NCI-H1105 (cell line): ENCODE measurements around the gene AK5.

Experiments
- DNase-seq: peaks from one replicate; lab custom pipeline; 2025; lab: John Stamatoyannopoulos, UW

AK5 gene

DNA sequence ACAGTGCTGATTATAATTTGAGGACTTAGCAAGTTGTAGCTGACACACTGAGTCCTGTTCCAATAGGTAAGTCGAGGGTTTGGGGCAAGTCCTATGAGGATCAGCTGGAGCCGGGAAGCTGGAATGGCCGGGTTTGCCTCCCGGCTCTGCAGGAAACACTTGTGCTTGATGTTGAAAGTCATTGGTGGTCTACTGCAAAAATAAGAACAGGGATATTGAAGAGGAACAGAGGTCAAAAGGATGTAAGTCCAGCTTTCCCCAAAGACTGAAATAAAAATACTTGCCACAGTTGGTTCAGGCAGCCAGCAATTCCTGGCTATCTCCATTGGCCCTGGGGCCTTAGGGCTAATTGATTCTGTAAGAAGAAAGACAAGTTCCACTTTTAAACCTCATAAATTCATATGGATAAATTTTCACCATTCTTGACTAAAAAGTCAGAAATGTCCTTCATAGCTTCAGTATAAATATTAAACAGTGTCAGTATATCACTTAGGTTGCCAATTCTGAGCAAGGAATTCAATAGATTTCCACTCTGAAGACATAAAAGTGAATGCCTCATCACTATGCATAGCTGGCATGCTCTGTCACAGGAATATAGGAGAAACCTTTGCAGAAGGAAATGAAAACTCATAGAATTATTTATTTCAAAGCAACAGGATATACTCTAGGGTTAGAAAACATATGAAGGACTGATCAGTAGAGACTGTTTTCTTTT is 165.2 kb downstream of the AK5 start:
- DNase-seq: no peak

DNA sequence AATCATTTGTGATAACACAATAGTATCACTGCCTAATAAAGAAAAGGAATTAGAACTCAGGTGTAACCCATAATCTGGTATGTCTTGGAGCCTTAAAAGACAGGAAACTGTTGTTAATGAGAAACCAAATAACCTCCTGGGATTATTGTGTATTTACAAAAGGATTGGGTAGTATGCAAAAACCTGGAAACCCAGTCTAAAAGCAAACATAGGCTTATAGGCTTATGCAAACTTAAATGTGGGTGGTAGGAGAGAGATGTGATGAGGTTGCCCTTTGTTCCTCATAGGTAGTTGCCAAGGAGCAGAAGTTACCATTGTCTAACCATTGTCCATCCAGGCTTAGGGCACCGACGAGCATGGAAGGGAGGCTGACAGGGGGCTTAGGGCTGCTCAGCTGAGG is 165.8 kb downstream of the AK5 start:
- no peak for DNase-seq

DNA sequence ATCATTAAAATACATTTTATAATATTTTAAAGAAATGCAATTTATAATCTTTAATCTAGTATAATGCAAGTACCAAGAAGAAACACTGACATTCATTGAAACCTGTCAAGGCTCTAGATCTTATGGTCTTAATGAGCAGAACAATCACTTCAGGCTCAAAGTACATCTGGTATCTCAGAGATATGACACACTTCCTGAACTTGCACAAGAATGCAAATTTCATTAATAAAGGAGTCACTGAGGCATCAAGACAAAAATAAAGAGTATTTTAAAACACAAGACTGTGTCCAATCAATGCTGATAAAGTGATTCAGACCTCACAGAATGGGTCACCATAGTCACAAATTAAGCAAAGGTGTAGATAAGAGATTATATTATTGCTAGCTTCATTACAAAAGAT is 178.1 kb downstream of the AK5 start:
- DNase-seq: no peak

DNA sequence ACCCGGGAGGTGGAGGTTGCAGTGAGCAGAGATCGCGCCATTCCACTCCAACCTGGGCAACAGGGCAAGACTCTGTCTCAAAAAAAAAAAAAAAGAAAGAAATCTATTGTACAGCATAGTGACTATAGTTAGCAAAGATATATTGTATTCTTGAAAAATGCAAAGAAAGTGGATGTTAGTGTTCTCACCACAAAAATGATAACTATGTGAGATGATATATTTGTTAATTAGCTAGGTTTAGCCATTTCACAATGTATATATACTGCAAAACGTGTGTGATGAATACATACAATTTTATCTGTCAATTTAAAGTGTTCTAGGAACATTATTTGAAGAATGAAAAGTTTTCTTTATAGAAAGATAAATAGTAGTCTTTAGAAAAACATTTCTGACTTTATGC is 179.9 kb downstream of the AK5 start:
- DNase-seq: no peak

- no peak for DNase-seq
Observed at GRCh38 chr1:77463216-77463615, 181.4 kb downstream of the AK5 start.

DNA sequence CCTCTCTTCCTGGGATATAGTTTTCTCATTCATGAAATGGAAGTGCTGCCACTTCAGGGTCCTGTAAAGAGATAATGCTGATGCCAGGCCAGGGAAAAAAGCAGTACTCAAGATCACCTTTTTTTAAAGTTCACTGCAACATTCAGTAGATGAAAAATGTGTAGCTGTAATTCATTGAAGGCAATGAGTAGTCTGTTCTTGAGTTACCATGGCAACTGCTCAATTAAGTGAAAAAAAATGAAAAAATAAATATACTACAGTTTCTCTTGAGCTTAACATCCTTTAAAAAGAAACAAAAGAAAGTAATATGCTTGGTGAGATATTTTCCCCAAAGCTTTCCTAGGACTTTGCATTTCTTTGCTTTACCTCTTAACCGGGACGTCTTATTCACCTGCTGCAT is 183.3 kb downstream of the AK5 start:
- no peak for DNase-seq

DNA sequence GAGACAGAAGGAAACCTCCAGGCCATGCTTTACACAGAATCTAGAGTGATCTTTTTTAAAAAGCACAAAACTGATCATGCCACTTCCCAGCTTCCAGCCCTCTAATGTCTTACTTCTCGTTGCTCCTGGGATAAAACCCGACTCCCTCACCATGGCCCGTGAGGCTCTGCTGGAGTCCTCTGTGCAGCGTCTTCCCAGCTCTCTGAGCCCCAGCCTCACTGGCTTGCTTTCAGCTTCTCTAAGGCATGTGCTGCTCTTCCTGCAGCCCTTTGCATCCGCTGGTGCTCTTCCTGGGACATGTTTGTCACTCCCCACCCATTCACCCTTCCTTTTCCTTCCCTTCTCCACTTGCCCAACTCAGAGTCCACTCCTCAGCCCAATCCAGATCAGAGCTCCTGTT is 184.1 kb downstream of the AK5 start:
- no peak for DNase-seq

DNA sequence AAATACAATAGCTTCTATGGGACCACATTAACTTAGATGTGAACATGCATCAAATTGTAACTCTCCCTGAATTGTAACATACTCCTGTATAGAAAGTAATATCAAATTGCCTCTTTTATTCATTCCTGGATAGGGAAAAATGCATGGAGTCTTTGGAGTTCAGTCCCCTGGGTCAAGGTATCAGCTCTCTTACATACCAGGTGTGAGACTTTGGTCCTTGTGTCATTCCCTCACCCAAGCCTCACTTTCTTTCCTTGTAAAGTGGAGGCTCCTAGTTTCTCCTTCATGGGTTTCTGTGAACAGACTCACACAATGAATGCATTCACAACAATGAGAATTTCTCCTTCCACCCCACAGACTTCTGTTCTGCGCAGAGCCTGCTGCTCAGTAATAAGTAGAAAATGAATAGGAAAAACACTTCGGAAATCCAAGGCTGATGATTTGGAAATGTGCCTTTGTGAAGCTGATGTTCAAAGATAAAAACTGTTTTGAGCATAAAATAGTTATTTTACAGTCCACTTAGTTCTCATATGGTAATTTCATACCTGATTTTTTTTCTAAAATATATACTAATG is 185.3 kb downstream of the AK5 start:
- DNase-seq: no peak

DNA sequence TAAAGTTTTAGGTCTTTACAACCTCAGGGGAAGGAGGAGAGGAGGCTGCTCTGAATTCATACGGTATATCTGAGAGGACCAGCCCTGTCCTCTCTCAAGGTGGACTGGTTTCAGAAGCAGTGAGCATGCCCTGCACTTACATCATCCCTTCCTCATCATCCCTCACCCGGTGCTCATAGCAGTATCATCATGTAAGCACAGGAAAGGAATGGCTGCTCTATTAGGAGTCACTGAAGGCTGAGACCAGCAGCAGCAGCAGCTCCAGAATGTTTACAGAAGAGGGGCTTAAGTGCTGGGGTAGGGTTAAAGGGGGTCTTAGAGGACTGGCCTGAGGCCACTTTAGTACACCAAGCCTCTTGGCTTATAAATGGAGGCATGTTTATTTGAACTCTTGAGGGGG is 185.9 kb downstream of the AK5 start:
- DNase-seq: no peak

DNA sequence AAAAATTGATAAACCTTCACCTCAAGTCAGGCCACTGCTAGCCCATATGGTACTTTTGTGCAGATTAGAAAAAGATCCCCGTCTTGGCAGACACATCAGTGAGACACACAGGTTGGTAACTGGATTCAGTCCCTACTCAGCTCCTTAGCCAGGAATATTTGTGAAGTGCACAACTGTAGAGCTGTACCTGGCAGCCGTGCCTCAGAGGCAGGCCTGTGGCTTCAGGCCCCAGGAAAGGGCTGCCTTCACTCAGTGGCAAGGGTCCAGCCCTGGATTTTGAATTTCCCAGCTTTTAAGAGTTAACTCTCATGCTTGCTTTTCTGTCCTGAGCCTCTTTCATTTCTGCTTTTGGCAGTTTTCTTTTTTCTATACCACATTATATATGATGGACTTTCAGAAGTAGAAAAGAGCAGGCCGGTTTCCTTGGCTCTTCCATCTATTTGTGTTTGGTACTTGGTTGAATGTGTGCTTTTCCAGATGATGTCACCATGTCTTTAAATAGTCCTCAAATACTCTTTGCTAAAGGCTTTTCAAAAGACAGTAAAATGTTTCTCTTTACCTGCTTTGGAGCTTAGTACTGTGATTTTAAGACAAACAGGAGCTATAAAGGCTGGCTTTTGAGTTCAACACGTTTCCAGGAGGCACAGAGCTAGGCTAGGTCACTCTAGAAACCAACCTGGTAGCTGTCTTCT is 186.6 kb downstream of the AK5 start:
- DNase-seq: no peak

DNA sequence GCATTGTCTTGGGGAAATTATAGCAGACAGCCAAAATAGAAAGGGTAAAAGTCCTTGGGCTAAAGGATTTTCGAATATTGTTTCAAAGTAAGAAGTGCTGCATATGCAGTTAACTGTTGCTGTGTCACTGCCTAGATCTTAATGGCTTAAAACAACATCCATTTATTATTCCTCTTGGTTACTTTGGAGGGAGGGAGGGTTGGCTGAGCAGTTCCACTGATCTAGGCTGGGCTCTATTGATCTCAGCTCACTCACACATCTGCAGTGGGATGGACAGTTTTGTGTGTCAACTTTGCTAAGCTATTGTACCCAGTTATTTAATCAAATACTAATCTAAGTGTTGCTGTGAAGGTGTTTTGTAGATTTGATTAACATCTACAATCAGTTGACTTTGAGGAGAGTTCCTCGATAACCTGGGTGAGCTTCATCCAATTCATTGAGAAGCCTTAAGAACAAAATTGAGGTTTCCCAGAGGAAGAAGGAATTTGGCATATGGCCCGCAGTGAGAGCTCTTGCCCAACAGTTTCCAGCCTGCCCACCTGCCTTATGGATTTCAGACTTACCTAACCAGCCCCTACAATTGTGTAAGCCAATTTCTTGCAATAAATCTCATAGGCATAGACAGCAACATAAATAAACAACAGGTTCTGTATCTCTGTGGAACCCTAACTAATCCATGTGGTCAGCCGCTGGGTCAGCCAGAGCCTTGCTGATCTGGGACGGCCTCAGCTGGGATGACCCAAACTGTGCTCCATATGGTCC is 187.3 kb downstream of the AK5 start:
- DNase-seq: no peak

- no peak for DNase-seq
Observed at GRCh38 chr1:77471691-77472090, 189.9 kb downstream of the AK5 start.

DNA sequence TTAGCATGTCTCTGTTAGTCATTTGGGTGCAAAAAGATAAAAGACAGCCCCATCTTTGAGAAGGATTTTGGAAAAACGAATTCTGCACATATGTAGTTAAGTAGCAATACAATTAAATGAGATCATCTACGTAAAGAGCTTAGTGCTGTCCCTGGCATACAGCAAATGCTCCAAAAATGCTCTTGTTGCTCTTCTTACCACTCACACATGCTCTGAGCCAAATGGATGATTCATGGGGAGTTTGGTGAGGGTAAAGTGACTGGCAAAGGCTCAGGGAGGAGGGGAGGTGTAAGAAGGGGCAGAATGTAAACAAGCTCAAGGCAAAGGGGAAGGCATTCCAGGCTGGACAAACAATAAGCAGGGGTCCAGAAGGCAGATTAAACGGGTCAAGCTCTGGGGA is 191.9 kb downstream of the AK5 start:
- DNase-seq: no peak

- no peak for DNase-seq
Observed at GRCh38 chr1:77475641-77476040, 193.8 kb downstream of the AK5 start.

DNA sequence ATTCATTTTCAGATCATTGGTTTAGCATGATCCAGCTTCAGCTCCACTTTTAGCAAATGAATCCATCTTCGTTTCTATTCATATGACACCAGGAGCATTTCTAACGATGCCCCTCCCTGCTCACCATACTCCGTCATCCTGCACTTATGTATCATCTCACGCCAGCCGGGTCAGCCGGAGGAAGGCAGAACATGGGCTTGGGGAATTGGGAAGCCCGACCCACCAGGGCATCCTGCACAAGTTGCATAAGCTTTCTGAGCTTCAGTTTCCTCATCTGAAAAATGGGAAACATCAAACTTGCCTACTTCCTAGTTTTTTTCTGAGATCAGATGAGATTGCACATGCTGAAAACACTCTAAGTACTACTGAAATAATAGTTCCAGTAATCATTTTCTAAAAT is 194.7 kb downstream of the AK5 start:
- no peak for DNase-seq

DNA sequence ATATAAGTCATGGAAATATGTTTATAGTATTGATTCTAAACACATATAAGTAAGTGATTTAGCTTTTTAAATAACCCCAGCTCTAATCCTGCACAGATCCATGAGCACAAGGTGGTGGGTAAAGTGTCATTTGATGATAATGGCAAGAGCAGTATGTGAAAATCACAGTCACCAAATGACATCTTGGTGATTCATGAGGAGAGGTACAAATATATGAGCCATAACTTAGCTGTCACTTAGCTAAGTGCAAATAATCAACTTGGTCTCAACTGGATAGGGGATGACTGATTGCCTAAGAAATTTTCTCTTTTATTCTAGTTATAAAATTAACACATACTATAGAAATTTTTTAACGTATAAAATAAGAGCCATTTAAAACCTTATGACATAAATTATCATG is 202.5 kb downstream of the AK5 start:
- DNase-seq: no peak

GRCh38 chr1:77484926-77485325 is 203.1 kb downstream of the AK5 start:
- DNase-seq: no peak

- DNase-seq: no peak
Observed at GRCh38 chr1:77487631-77488030, 205.8 kb downstream of the AK5 start.

DNA sequence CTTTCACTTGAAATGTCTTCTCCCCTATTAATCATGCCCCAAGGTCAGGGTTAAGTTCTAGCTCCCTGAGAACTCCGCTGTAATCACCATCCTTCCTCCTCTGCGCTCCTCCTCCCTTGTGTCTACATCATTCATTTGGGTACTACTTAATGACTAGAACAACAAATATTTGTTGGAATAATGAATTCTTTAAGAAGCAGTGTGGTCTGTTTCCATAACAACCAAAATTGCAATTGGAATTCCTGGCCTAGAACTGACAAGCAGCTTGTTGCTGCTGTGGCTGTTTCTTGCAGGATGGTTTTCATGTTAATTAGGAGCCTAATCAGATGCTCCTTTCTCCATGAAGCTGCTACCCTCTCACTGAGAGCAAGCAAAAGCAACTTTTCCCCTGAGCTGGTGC is 208.1 kb downstream of the AK5 start:
- no peak for DNase-seq

- no peak for DNase-seq
Observed at GRCh38 chr1:77494026-77494425, 212.2 kb downstream of the AK5 start.

DNA sequence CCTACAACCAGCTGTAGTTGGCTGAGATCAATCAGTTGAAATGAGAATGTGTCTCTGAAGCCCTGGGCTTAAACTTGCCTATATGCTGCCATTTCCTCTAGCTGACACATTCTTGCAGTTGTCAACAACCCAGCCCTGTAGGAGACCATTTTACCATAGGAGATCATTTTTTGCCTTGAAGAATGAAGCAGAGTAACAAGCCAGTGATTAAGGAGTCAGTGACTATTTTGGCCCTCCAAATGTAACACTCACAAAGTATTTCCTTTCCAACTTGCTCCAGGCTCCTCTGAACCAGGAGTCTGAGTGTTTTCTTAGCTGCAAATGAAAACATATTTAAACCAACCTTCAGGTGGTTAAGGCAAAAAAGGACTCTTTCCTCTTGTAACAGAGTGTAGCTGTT is 217.1 kb downstream of the AK5 start:
- no peak for DNase-seq

DNA sequence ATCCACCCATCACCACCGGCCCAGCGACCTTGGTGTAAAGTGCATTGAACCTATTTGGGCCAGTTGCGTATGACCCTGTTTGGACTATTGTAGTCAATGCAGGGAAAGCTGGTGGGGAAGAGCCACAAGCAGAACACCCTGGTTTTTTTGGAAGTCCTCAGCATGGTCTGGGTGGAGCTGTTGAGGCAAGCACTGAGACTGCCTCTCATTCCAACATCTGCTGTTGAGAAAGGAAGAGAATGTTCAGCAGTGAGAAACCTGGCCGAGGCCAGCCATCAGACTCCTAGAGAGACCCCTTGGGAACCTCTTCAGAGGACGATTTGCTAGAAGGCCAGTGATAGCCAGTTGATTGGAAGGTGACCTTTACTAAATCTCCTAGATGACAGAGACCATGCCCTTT is 217.6 kb downstream of the AK5 start:
- no peak for DNase-seq

- DNase-seq: no peak
Observed at GRCh38 chr1:77504986-77505385, 223.2 kb downstream of the AK5 start.
